ENCODE results near the gene OLR1. TPM values are rescaled to one million over a fixed set of nuclear protein-coding genes. Genes with fewer than 3 reads are reported as not detected.

The OLR1 gene
- total RNA-seq, 1 experiment from 2014 or later, result not detected

DNA sequence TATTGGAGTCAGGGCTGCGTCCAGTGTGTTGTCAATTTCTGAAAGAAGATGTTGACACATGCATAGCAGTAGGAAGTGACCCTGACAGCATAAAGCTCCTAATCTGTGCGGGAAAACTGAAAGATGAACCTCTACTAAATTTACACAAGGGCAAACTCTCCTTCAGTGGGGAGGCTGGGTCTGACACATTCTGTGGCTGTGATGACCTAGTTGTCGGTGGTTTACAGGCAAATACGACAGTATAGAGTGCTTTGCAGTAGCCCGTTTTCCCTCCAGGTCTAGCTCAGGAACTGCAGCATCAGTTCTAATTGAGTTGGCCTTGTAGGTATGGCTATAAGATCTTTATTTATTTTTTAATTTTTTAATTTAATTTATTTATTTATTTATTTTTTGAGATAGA lies 25.9 kb upstream of the OLR1 start:
- POLR2A ChIA-PET, result no interaction called here
- no peaks in the 10 kb centered on the region for H3K9me3 Mint-ChIP-seq
- H3K27ac Mint-ChIP-seq, result no peak overlapping the region
- CTCF ChIA-PET, result no interaction called here
- DNase-seq (ENCODE audit: low spot score), result no peak
- H3K27me3 Mint-ChIP-seq (ENCODE audit: low read depth), result no peaks in the 10 kb centered on the region
- TF ChIP-seq ZNF396 (CRISPR knock-in tag; IDR thresholded peaks at IDR 0.05; ENCODE audit: borderline replicate concordance), result no peak
- no peak for TF ChIP-seq ZNF121 (CRISPR knock-in tag; IDR thresholded peaks at IDR 0.05)
- TF ChIP-seq, protein P1, sequence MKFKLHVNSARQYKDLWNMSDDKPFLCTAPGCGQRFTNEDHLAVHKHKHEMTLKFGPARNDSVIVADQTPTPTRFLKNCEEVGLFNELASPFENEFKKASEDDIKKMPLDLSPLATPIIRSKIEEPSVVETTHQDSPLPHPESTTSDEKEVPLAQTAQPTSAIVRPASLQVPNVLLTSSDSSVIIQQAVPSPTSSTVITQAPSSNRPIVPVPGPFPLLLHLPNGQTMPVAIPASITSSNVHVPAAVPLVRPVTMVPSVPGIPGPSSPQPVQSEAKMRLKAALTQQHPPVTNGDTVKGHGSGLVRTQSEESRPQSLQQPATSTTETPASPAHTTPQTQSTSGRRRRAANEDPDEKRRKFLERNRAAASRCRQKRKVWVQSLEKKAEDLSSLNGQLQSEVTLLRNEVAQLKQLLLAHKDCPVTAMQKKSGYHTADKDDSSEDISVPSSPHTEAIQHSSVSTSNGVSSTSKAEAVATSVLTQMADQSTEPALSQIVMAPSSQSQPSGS (CRISPR knock-in tag; IDR thresholded peaks at IDR 0.05; ENCODE audit: borderline replicate concordance, low read depth), result no peak
- TF ChIP-seq FOXJ3 (CRISPR knock-in tag; IDR thresholded peaks at IDR 0.05; ENCODE audit: borderline replicate concordance), result no peak
- TF ChIP-seq, protein P2, sequence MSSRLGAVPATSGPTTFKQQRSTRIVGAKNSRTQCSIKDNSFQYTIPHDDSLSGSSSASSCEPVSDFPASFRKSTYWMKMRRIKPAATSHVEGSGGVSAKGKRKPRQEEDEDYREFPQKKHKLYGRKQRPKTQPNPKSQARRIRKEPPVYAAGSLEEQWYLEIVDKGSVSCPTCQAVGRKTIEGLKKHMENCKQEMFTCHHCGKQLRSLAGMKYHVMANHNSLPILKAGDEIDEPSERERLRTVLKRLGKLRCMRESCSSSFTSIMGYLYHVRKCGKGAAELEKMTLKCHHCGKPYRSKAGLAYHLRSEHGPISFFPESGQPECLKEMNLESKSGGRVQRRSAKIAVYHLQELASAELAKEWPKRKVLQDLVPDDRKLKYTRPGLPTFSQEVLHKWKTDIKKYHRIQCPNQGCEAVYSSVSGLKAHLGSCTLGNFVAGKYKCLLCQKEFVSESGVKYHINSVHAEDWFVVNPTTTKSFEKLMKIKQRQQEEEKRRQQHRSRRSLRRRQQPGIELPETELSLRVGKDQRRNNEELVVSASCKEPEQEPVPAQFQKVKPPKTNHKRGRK (CRISPR knock-in tag; IDR thresholded peaks at IDR 0.05; ENCODE audit: borderline replicate concordance), result no peak
- no peak for TF ChIP-seq ZNF232 (CRISPR knock-in tag; IDR thresholded peaks at IDR 0.05)
- TF ChIP-seq, protein P3, sequence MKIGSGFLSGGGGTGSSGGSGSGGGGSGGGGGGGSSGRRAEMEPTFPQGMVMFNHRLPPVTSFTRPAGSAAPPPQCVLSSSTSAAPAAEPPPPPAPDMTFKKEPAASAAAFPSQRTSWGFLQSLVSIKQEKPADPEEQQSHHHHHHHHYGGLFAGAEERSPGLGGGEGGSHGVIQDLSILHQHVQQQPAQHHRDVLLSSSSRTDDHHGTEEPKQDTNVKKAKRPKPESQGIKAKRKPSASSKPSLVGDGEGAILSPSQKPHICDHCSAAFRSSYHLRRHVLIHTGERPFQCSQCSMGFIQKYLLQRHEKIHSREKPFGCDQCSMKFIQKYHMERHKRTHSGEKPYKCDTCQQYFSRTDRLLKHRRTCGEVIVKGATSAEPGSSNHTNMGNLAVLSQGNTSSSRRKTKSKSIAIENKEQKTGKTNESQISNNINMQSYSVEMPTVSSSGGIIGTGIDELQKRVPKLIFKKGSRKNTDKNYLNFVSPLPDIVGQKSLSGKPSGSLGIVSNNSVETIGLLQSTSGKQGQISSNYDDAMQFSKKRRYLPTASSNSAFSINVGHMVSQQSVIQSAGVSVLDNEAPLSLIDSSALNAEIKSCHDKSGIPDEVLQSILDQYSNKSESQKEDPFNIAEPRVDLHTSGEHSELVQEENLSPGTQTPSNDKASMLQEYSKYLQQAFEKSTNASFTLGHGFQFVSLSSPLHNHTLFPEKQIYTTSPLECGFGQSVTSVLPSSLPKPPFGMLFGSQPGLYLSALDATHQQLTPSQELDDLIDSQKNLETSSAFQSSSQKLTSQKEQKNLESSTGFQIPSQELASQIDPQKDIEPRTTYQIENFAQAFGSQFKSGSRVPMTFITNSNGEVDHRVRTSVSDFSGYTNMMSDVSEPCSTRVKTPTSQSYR (CRISPR knock-in tag; IDR thresholded peaks at IDR 0.05), result no peak
- TF ChIP-seq, protein P4, sequence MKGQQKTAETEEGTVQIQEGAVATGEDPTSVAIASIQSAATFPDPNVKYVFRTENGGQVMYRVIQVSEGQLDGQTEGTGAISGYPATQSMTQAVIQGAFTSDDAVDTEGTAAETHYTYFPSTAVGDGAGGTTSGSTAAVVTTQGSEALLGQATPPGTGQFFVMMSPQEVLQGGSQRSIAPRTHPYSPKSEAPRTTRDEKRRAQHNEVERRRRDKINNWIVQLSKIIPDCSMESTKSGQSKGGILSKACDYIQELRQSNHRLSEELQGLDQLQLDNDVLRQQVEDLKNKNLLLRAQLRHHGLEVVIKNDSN (CRISPR knock-in tag; IDR thresholded peaks at IDR 0.05), result no peak
- TF ChIP-seq, protein P5, sequence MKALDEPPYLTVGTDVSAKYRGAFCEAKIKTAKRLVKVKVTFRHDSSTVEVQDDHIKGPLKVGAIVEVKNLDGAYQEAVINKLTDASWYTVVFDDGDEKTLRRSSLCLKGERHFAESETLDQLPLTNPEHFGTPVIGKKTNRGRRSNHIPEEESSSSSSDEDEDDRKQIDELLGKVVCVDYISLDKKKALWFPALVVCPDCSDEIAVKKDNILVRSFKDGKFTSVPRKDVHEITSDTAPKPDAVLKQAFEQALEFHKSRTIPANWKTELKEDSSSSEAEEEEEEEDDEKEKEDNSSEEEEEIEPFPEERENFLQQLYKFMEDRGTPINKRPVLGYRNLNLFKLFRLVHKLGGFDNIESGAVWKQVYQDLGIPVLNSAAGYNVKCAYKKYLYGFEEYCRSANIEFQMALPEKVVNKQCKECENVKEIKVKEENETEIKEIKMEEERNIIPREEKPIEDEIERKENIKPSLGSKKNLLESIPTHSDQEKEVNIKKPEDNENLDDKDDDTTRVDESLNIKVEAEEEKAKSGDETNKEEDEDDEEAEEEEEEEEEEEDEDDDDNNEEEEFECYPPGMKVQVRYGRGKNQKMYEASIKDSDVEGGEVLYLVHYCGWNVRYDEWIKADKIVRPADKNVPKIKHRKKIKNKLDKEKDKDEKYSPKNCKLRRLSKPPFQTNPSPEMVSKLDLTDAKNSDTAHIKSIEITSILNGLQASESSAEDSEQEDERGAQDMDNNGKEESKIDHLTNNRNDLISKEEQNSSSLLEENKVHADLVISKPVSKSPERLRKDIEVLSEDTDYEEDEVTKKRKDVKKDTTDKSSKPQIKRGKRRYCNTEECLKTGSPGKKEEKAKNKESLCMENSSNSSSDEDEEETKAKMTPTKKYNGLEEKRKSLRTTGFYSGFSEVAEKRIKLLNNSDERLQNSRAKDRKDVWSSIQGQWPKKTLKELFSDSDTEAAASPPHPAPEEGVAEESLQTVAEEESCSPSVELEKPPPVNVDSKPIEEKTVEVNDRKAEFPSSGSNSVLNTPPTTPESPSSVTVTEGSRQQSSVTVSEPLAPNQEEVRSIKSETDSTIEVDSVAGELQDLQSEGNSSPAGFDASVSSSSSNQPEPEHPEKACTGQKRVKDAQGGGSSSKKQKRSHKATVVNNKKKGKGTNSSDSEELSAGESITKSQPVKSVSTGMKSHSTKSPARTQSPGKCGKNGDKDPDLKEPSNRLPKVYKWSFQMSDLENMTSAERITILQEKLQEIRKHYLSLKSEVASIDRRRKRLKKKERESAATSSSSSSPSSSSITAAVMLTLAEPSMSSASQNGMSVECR (CRISPR knock-in tag; IDR thresholded peaks at IDR 0.05; ENCODE audit: borderline replicate concordance), result no peak
- TF ChIP-seq, protein P6, sequence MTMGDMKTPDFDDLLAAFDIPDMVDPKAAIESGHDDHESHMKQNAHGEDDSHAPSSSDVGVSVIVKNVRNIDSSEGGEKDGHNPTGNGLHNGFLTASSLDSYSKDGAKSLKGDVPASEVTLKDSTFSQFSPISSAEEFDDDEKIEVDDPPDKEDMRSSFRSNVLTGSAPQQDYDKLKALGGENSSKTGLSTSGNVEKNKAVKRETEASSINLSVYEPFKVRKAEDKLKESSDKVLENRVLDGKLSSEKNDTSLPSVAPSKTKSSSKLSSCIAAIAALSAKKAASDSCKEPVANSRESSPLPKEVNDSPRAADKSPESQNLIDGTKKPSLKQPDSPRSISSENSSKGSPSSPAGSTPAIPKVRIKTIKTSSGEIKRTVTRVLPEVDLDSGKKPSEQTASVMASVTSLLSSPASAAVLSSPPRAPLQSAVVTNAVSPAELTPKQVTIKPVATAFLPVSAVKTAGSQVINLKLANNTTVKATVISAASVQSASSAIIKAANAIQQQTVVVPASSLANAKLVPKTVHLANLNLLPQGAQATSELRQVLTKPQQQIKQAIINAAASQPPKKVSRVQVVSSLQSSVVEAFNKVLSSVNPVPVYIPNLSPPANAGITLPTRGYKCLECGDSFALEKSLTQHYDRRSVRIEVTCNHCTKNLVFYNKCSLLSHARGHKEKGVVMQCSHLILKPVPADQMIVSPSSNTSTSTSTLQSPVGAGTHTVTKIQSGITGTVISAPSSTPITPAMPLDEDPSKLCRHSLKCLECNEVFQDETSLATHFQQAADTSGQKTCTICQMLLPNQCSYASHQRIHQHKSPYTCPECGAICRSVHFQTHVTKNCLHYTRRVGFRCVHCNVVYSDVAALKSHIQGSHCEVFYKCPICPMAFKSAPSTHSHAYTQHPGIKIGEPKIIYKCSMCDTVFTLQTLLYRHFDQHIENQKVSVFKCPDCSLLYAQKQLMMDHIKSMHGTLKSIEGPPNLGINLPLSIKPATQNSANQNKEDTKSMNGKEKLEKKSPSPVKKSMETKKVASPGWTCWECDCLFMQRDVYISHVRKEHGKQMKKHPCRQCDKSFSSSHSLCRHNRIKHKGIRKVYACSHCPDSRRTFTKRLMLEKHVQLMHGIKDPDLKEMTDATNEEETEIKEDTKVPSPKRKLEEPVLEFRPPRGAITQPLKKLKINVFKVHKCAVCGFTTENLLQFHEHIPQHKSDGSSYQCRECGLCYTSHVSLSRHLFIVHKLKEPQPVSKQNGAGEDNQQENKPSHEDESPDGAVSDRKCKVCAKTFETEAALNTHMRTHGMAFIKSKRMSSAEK (CRISPR knock-in tag; IDR thresholded peaks at IDR 0.05; ENCODE audit: borderline replicate concordance), result no peak
- H3K4me3 Mint-ChIP-seq, result no peak overlapping the region
- no peak for ATAC-seq
- H3K4me1 Mint-ChIP-seq, result peaks cover 8% of the 10 kb centered on the region
- H3K36me3 Mint-ChIP-seq, result no peaks in the 10 kb centered on the region
